K562 (cell line): ENCODE data around the gene ECSIT. TPM values are rescaled to one million over a fixed set of nuclear protein-coding genes. Genes with fewer than 3 reads are reported as not detected.

ENCODE experiments used
- CSDE1 ChIP-seq, 2 experiments: fragments of 450-650 bp; IDR thresholded peaks; 2 replicates each; pipeline ENCODE4 v1.6.1; 2016; ENCODE audit warnings: mild to moderate bottlenecking in 1 of 2
- EP300 ChIP-seq: IDR thresholded peaks from 2 replicates; pipeline ENCODE4 v1.6.1; 2012; ENCODE audit warnings: low read length, improper control_type of control experiment
- EWSR1 ChIP-seq: fragments of 450-650 bp; IDR thresholded peaks from 2 replicates; pipeline ENCODE4 v1.6.1; 2018; ENCODE audit warnings: borderline replicate concordance, mild to moderate bottlenecking, low read depth, moderate library complexity; ENCODE audit not compliant: partially characterized antibody
- HDAC6 ChIP-seq: IDR thresholded peaks from 2 replicates; pipeline ENCODE4 v1.6.1; 2012; ENCODE audit warnings: low read depth, mild to moderate bottlenecking, control low read depth, inconsistent platforms, low read length, moderate library complexity
- KAT8 ChIP-seq: fragments of 450-650 bp; IDR thresholded peaks from 2 replicates; pipeline ENCODE4 v1.6.1; 2016; ENCODE audit warnings: low read depth, mild to moderate bottlenecking
- MCM3 ChIP-seq: fragments of 450-650 bp; IDR thresholded peaks from 2 replicates; pipeline ENCODE4 v1.6.1; 2016
- NCOR1 ChIP-seq: fragments of 450-650 bp; IDR thresholded peaks from 2 replicates; pipeline ENCODE4 v1.6.1; 2016; ENCODE audit warnings: mild to moderate bottlenecking, moderate library complexity
- RREB1 ChIP-seq: fragments of 250-450 bp; sonication (Bioruptor Pico); IDR thresholded peaks from 2 replicates; pipeline ENCODE4 v1.4.0; 2020
- SMAD2 ChIP-seq: fragments of 150-350 bp; IDR thresholded peaks from 2 replicates; pipeline ENCODE4 v1.6.1; 2014; ENCODE audit warnings: low read depth, mild to moderate bottlenecking, low read length
- SMC3 ChIP-seq: conservative IDR thresholded peaks from 2 replicates; pipeline ENCODE4 v1.6.1; 2011; ENCODE audit warnings: low read depth, low read length, improper control_type of control experiment; ENCODE audit not compliant: insufficient read depth
- TAL1 ChIP-seq: fragments of 450-650 bp; IDR thresholded peaks from 2 replicates; pipeline ENCODE4 v1.6.1; 2016; ENCODE audit warnings: mild to moderate bottlenecking
- TGIF2 ChIP-seq: sonication (generic); formaldehyde crosslinking; IDR thresholded peaks from 2 replicates; pipeline ENCODE4 v1.8.1; 2022; ENCODE audit warnings: mild to moderate bottlenecking, missing genetic modification reagents, moderate library complexity
- U2AF2 ChIP-seq: fragments of 200-400 bp; formaldehyde crosslinking; optimal IDR thresholded peaks from 2 replicates; pipeline ENCODE3; 2017; ENCODE audit warnings: low read depth, mild to moderate bottlenecking, low read length
- XRCC3 ChIP-seq: fragments of 450-650 bp; IDR thresholded peaks from 2 replicates; pipeline ENCODE4 v1.6.1; 2017; ENCODE audit warnings: mild to moderate bottlenecking, moderate library complexity
- ZNF121 ChIP-seq: sonication (generic); formaldehyde crosslinking; conservative IDR thresholded peaks from 2 replicates; pipeline ENCODE4 v1.8.0; 2022; ENCODE audit warnings: missing genetic modification reagents
- ZNF224 ChIP-seq: sonication (generic); formaldehyde crosslinking; IDR thresholded peaks from 2 replicates; pipeline ENCODE4 v1.8.0; 2022; ENCODE audit warnings: mild to moderate bottlenecking, missing genetic modification reagents
- ZNF277 ChIP-seq: fragments of 250-450 bp; sonication (Bioruptor Pico); IDR thresholded peaks from 2 replicates; pipeline ENCODE4 v1.8.0; 2022; ENCODE audit warnings: inconsistent platforms, mild to moderate bottlenecking, moderate library complexity, borderline replicate concordance
- ZNF384 ChIP-seq: IDR thresholded peaks from 2 replicates; pipeline ENCODE4 v1.6.1; 2012; ENCODE audit warnings: low read depth, low read length, improper control_type of control experiment
- ZNF511 ChIP-seq: sonication (generic); formaldehyde crosslinking; IDR thresholded peaks from 2 replicates; pipeline ENCODE4 v1.8.0; 2022; ENCODE audit warnings: mild to moderate bottlenecking, missing genetic modification reagents
- ZNF696 ChIP-seq: fragments of 250-450 bp; sonication (Bioruptor Pico); conservative IDR thresholded peaks from 2 replicates; pipeline ENCODE4 v1.4.0; 2020; ENCODE audit warnings: mild to moderate bottlenecking, moderate library complexity
- ZNF780A ChIP-seq: fragments of 250-450 bp; sonication (Bioruptor Pico); IDR thresholded peaks from 2 replicates; pipeline ENCODE4 v1.5.0; 2021; ENCODE audit warnings: mild to moderate bottlenecking
- ZSCAN32 ChIP-seq: fragments of 450-650 bp; formaldehyde crosslinking; IDR thresholded peaks from 2 replicates; pipeline ENCODE4 v1.4.0; 2020; ENCODE audit warnings: mild to moderate bottlenecking, moderate library complexity
- polyA plus RNA-seq, 8 experiments: library from polyadenylated mRNA; depleted of rRNA in 4 of 8; stranded (reverse) in 5 of 8; unstranded in 3 of 8; fragments of >200 nt; fragmentation: Nextera tagmentation in 2 of 8; fragmentation: Illumina TruSeq in 1 of 8; extraction: Ambion mirVana in 2 of 8; extraction: Trizol in 1 of 8; gene quantifications; 2 replicates each; pipeline versions ENCODE4 v1.2.1 to v1.2.3, GENCODE V29; 2011 to 2014; ENCODE audit warnings: inconsistent platforms in 1 of 8, missing spikeins in 1 of 8
- total RNA-seq, 7 experiments: library from RNA; depleted of rRNA in 6 of 7; stranded (reverse); fragments of >200 nt in 6 of 7; fragmentation: Illumina TruSeq in 2 of 7; extraction: Trizol in 2 of 7; gene quantifications; 2 replicates each; pipeline versions ENCODE4 v1.2.1 to v1.2.3, GENCODE V29; 2011 to 2021; ENCODE audit warnings: low replicate concordance in 1 of 7

ECSIT gene
- total and polyA plus RNA-seq, 9 of the 15 experiments (the other 6 are each of a cell fraction or from before 2014, with no cell fraction given), result 1.1 to 82.5 (median 43.9) TPM

DNA sequence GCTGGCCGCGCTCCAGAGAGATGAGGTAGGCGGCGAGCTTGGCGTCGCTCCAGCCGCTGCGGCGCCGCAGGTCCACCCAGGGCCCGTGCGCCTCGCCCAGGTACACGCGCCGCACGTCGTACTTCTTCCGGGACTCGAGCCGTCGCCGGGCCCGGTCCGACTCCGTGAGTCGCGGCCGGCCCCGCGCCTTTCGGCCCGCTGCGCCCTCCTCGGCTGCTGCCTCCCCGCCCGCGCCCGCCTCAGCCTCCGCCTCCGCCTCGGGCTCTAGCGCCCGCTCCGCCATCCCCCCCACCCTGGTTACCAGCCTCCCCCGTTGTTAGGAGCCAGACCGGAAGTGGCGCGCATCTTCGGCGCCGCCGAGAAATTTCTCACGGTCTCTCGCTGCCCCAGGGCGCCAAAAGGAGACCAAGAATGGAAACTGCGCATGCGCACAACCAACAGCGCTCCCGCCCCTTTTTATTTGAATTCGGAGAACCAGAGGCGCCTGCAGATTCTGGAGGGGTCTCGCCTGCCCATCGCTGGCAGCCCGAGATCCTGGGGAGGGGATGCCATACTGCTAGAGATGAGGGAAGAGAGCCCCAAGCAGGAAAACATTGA is 23.3 kb downstream of the ECSIT start, which contains the start of gene ZNF653 (continued):
- no peak for TF ChIP-seq ZNF224
- TF ChIP-seq ZNF780A (CRISPR knock-in tag), result no peak
- no peak; the same call in 1 of the 2 replicates for TF ChIP-seq EP300
- 0 out of 2 replicates have a peak, but pooled peaks have one; percentile 50 for TF ChIP-seq TGIF2
- TF ChIP-seq ZNF384, result no peak
- TF ChIP-seq KAT8, result no peak
- TF ChIP-seq ZSCAN32 (CRISPR knock-in tag), result no peak; the same call in 1 of the 2 replicates
- no peak for TF ChIP-seq MCM3
- TF ChIP-seq HDAC6, result no peak
- TF ChIP-seq U2AF2, result no peak
- no peak; the same call in 1 of the 2 replicates for TF ChIP-seq ZNF511
- TF ChIP-seq ZNF121, result no peak
- no peak for TF ChIP-seq RREB1 (CRISPR knock-in tag)
- no peak for TF ChIP-seq EWSR1
- TF ChIP-seq XRCC3, result no peak
- no peak for TF ChIP-seq ZNF696 (CRISPR knock-in tag)
- TF ChIP-seq TAL1, result no peak
- no peak for TF ChIP-seq CSDE1 (IDR thresholded peaks at IDR 0.05)
- no peak for TF ChIP-seq ZNF277 (CRISPR knock-in tag)
- TF ChIP-seq SMC3, result no peak
- no peak for TF ChIP-seq SMAD2
- TF ChIP-seq NCOR1, result no peak
